Tibial artery (tissue), 4 donors: ENCODE measurements around the gene ZNF37A.
"Not testable (repeated sequence)": the region's sequence is repeated elsewhere in the genome, so short reads cannot be mapped to it uniquely, and the experiment has no call there.

Source experiments
- DNase-seq, 2 donors: peaks; one replicate each; pipeline ENCODE4 v3.0.0-alpha.2; 2019
- H3K27ac ChIP-seq, 2 donors: fragments of 200-600 bp; sonication (generic) in 1 of 2; 1 replicate in 1 of 2; 2 replicates in 1 of 2; pipeline ENCODE4 v1.5.1; 2018 to 2019; ENCODE audit warnings: mild to moderate bottlenecking in 1 of 2
- H3K27me3 ChIP-seq, 2 donors: fragments of 200-600 bp; sonication (generic) in 1 of 2; one replicate each; pipeline versions ENCODE4 v1.5.1 to v1.6.0; 2016 to 2019
- H3K36me3 ChIP-seq, 3 donors: fragments of 200-600 bp; sonication (generic) in 2 of 3; one replicate each; pipeline ENCODE4 v1.5.1; 2016 to 2019; ENCODE audit warnings: mild to moderate bottlenecking in 2 of 3
- H3K4me1 ChIP-seq, 4 donors: fragments of 200-600 bp; sonication (generic) in 2 of 4; 1 replicate in 3 of 4; 2 replicates in 1 of 4; pipeline ENCODE4 v1.5.1; 2016 to 2019
- H3K4me3 ChIP-seq, 2 donors: fragments of 200-600 bp; sonication (generic) in 1 of 2; 1 replicate in 1 of 2; 2 replicates in 1 of 2; pipeline ENCODE4 v1.5.1; 2018 to 2019; ENCODE audit warnings: mild to moderate bottlenecking in 2 of 2
- H3K9me3 ChIP-seq, 3 donors: fragments of 200-600 bp; sonication (generic) in 1 of 3; one replicate each; pipeline ENCODE4 v1.5.1; 2016 to 2019
- CTCF ChIP-seq, 2 experiments: fragments of 200-600 bp in 1 of 2; fragments of 450-650 bp in 1 of 2; IDR thresholded peaks; one replicate each; pipeline ENCODE4 v1.5.1; 2017 to 2019; ENCODE audit warnings: antibody characterized with exemption in 2 of 2, mild to moderate bottlenecking in 1 of 2, moderate library complexity in 1 of 2
- intact Hi-C: fragments of 100-400 bp; cut with DNase I; formaldehyde crosslinking; loops from one replicate; pipeline ENCODE4 v1.15.0; 2023; ENCODE audit warnings: low total_unique reads

The ZNF37A gene

GRCh38 chr10:38127812-38128211 is 33.7 kb downstream of the ZNF37A start:
- Histone ChIP-seq H3K27me3 (no peaks in the 10 kb centered on the region), H3K4me1 (no peaks in the 10 kb centered on the region), H3K9me3 (peaks cover 14 to 98% (median 83%) of the 10 kb centered on the region in 3 donors), H3K4me3 (no peak overlapping the region), H3K27ac (no peak overlapping the region), H3K36me3 (peaks cover 4 to 33% (median 20%) of the 10 kb centered on the region in 3 donors)
- TF ChIP-seq CTCF (IDR thresholded peaks at IDR 0.05), result no peak
- intact Hi-C loops, result no loop called here
- DNase-seq, result no peak

- Histone ChIP-seq H3K27ac (no peak overlapping the region), H3K4me1 (no peaks in the 10 kb centered on the region), H3K27me3 (no peaks in the 10 kb centered on the region), H3K36me3 (peaks cover 33 to 44% (median 36%) of the 10 kb centered on the region in 3 donors), H3K4me3 (no peak overlapping the region), H3K9me3 (peaks cover 0 to 80% (median 23%) of the 10 kb centered on the region in 3 donors)
- intact Hi-C loops, result no loop called here
- no peak for DNase-seq
- TF ChIP-seq CTCF (IDR thresholded peaks at IDR 0.05), result no peak
Measured at GRCh38 chr10:38143587-38143986, 49.5 kb downstream of the ZNF37A start.

GRCh38 chr10:38146579-38147333 is 52.6 kb downstream of the ZNF37A start:
- H3K36me3 ChIP-seq, result peaks cover 7 to 20% (median 12%) of the 10 kb centered on the region in 3 donors
- intact Hi-C loops, result no loop called here
- H3K4me1 ChIP-seq, result no peaks in the 10 kb centered on the region
- H3K27me3 ChIP-seq, result no peaks in the 10 kb centered on the region
- no peak for TF ChIP-seq CTCF (IDR thresholded peaks at IDR 0.05)
- DNase-seq, result no peak
- no peak overlapping the region for H3K27ac ChIP-seq
- H3K9me3 ChIP-seq, result peaks cover 0 to 73% (median 23%) of the 10 kb centered on the region in 3 donors
- H3K4me3 ChIP-seq, result no peak overlapping the region

- TF ChIP-seq CTCF (IDR thresholded peaks at IDR 0.05), result no peak
- peaks cover 0 to 73% (median 23%) of the 10 kb centered on the region in 3 donors for H3K9me3 ChIP-seq
- peaks cover 4 to 16% (median 6%) of the 10 kb centered on the region in 3 donors for H3K36me3 ChIP-seq
- no peak for DNase-seq
- no peak overlapping the region for H3K4me3 ChIP-seq
- intact Hi-C loops, result no loop called here
- H3K4me1 ChIP-seq, result no peaks in the 10 kb centered on the region
- no peaks in the 10 kb centered on the region for H3K27me3 ChIP-seq
- no peak overlapping the region for H3K27ac ChIP-seq
Measured at GRCh38 chr10:38147686-38148085, 53.5 kb downstream of the ZNF37A start.

- H3K36me3 ChIP-seq, H3K27ac ChIP-seq, H3K4me1 ChIP-seq, H3K4me3 ChIP-seq, DNase-seq, intact Hi-C loops, H3K27me3 ChIP-seq: not testable (repeated sequence)
- peaks cover 0 to 48% (median 11%) of the 10 kb centered on the region in 3 donors for H3K9me3 ChIP-seq
Measured at GRCh38 chr10:38150891-38151463, 56.8 kb downstream of the ZNF37A start.
